Myometrial cell (primary cell): ENCODE measurements around the gene LSM5. TPM values are rescaled to one million over a fixed set of nuclear protein-coding genes. Genes with fewer than 3 reads are reported as not detected.

Experiments used
- total RNA-seq: library from RNA; depleted of rRNA; stranded (reverse); fragments of >200 nt; gene quantifications from 2 replicates; pipeline ENCODE4 v1.2.3, GENCODE V29; 2015

The LSM5 gene
- 14.4 and 59.0 TPM in 2 replicates for total RNA-seq

GRCh38 chr7:32490127-32490796 lies at the start of gene LSM5:
Gene LSM5 (minus strand): TSS chr7:32490380. CDS start chr7:32490365, 15 bp downstream.

GRCh38 chr7:32495298-32496051 lies 5.3 kb upstream of the LSM5 start, which contains the start of gene AVL9:
Gene AVL9 (plus strand): TSS chr7:32495489. CDS start chr7:32495710, 221 bp downstream.

Other genes starting within 250 kb of the LSM5 start
- 17.5 and 44.7 TPM in 2 replicates for gene AVL9, start 5.1 kb upstream of the LSM5 start, total RNA-seq